Activated CD4-positive, alpha-beta memory T cell treated with anti-CD3 and anti-CD28 coated beads for 36 hours (primary cell): ENCODE measurements around the gene COL28A1. TPM values are rescaled to one million over a fixed set of nuclear protein-coding genes. Genes with fewer than 3 reads are reported as not detected.
"Not testable (repeated sequence)": the region's sequence is repeated elsewhere in the genome, so short reads cannot be mapped to it uniquely, and the experiment has no call there.

Experiments used
- CTCF ChIA-PET: fragments of 350-600 bp; sonication (Branson Sonifier 250); formaldehyde crosslinking; loops from one replicate; lab custom pipeline; 2021; ENCODE audit warnings: antibody characterized with exemption, inconsistent platforms; lab: Charles Lee
- POLR2A ChIA-PET: fragments of 350-600 bp; sonication (Branson Sonifier 250); formaldehyde crosslinking; loops from one replicate; lab custom pipeline; 2021; ENCODE audit warnings: antibody characterized with exemption; lab: Charles Lee
- DNase-seq: peaks from one replicate; pipeline ENCODE4 v3.0.0-alpha.2; 2020
- H3K27ac Mint-ChIP-seq: one replicate; pipeline ENCODE4 v1.8.0; 2021; ENCODE audit warnings: mixed read lengths
- H3K27me3 Mint-ChIP-seq: one replicate; pipeline ENCODE4 v1.8.0; 2021; ENCODE audit warnings: mixed read lengths
- H3K36me3 Mint-ChIP-seq: one replicate; pipeline ENCODE4 v1.8.0; 2021; ENCODE audit warnings: mixed read lengths
- H3K4me1 Mint-ChIP-seq: one replicate; pipeline ENCODE4 v1.8.0; 2021; ENCODE audit warnings: low read depth, mixed read lengths
- H3K4me3 Mint-ChIP-seq: one replicate; pipeline ENCODE4 v1.8.0; 2021; ENCODE audit warnings: mild to moderate bottlenecking, mixed read lengths
- H3K9me3 Mint-ChIP-seq: one replicate; pipeline ENCODE4 v1.8.0; 2021; ENCODE audit warnings: mixed read lengths
- intact Hi-C: fragments of 100-400 bp; cut with micrococcal nuclease; formaldehyde crosslinking; loops from one replicate; pipeline ENCODE4 v1.15.1; 2023
- total RNA-seq, 2 experiments: library from RNA; stranded (reverse); gene quantifications; one replicate each; pipeline ENCODE4 v1.2.3, GENCODE V29; 2021

Gene COL28A1
- total RNA-seq, 2 experiments from 2014 or later: 0.19 TPM; not detected in 1

- Mint-ChIP-seq H3K4me1 (no peaks in the 10 kb centered on the region), H3K27ac (no peak overlapping the region), H3K27me3 (peaks cover 2% of the 10 kb centered on the region), H3K9me3 (peaks cover 15% of the 10 kb centered on the region), H3K36me3 (peaks cover 2% of the 10 kb centered on the region), H3K4me3 (no peak overlapping the region)
- POLR2A ChIA-PET: no interaction called here
- CTCF ChIA-PET: no interaction called here
- intact Hi-C loops: no loop called here
- no peak for DNase-seq
Observed at GRCh38 chr7:7395785-7396184, 139.9 kb downstream of the COL28A1 start.

DNA sequence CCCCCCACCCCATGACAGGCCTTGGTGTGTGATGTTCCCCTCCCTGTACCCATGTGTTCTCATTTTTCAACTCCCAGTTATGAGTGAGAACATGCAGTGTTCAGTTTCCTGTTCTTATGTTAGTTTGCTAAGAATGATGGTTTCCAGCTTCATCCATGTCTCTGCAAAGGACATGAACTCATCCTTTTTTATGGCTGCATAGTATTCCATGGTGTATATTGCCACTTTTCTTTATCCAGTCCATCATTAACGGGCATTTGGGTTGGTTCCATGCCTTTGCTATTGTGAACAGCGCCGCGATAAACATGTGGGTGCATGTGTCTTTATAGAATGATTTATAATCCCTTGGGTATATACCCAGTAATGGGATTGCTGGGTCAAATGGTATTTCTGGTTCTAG is 147.5 kb downstream of the COL28A1 start:
- H3K27me3 Mint-ChIP-seq, DNase-seq, H3K36me3 Mint-ChIP-seq, CTCF ChIA-PET, H3K27ac Mint-ChIP-seq, H3K4me3 Mint-ChIP-seq, intact Hi-C loops, POLR2A ChIA-PET, H3K4me1 Mint-ChIP-seq: not testable (repeated sequence)
- H3K9me3 Mint-ChIP-seq: peaks cover 19% of the 10 kb centered on the region

- no peak for DNase-seq
- Mint-ChIP-seq H3K4me3 (no peak overlapping the region), H3K9me3 (peaks cover 2% of the 10 kb centered on the region), H3K27me3 (no peaks in the 10 kb centered on the region), H3K36me3 (no peaks in the 10 kb centered on the region), H3K4me1 (no peaks in the 10 kb centered on the region), H3K27ac (no peak overlapping the region)
- intact Hi-C loops: no loop called here
- ChIA-PET CTCF (interaction anchor here (1.5 kb wide), 1 partner anchor 282 kb away, joined by 5 read pairs; no protein-coding TSS in a partner anchor), POLR2A (no interaction called here)
Observed at GRCh38 chr7:7385421-7385820, 150.3 kb downstream of the COL28A1 start.

DNA sequence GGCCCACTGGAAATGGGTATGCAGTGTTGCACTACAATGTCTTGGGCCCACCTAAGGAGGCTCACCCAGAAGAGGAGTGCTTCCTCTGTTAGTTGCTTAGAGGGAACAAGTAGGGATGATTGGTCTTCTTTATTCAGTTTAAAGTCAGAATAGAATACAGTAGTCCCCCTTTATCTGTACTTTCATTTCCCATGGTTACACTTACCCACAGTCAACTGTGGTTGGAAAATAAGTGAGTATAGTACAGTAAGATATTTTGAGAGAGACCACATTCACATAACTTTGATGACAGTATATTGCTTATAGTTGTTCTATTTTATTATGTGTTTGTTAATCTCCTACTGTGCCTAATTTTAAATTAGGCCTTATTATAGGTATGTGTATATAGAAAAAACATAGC is 151.4 kb downstream of the COL28A1 start:
- Mint-ChIP-seq H3K4me1 (no peaks in the 10 kb centered on the region), H3K4me3 (no peak overlapping the region), H3K36me3 (no peaks in the 10 kb centered on the region), H3K27me3 (no peaks in the 10 kb centered on the region), H3K9me3 (peaks cover 2% of the 10 kb centered on the region), H3K27ac (no peak overlapping the region)
- intact Hi-C loops: no loop called here
- POLR2A ChIA-PET: no interaction called here
- CTCF ChIA-PET: no interaction called here
- DNase-seq: no peak

DNA sequence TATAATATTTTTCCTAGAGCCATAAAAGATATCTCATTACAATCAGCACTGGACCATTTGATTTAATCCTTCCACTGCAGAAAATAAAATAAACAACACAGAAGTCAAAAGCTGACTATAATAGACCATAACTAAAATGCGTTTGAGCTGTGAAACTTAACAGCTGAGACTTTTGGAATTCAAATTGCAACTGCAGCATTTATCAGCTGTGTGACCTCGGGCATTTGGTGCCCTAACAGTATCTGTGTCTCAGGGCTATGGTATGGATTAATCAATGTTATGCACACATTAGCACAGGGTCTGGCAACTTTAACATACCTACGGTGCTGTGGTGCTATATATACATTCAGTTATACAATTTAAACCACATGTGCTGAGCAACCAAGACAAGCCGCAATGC is 160.1 kb downstream of the COL28A1 start:
- no peaks in the 10 kb centered on the region for H3K9me3 Mint-ChIP-seq
- H3K36me3 Mint-ChIP-seq: no peaks in the 10 kb centered on the region
- CTCF ChIA-PET: no interaction called here
- no peaks in the 10 kb centered on the region for H3K4me1 Mint-ChIP-seq
- POLR2A ChIA-PET: no interaction called here
- DNase-seq: no peak
- H3K4me3 Mint-ChIP-seq: no peak overlapping the region
- H3K27me3 Mint-ChIP-seq: no peaks in the 10 kb centered on the region
- intact Hi-C loops: no loop called here
- H3K27ac Mint-ChIP-seq: no peak overlapping the region

GRCh38 chr7:7370076-7370475 is 165.6 kb downstream of the COL28A1 start:
- H3K27ac Mint-ChIP-seq: no peak overlapping the region
- no peaks in the 10 kb centered on the region for H3K36me3 Mint-ChIP-seq
- POLR2A ChIA-PET: no interaction called here
- peaks cover 1% of the 10 kb centered on the region for H3K27me3 Mint-ChIP-seq
- H3K4me1 Mint-ChIP-seq: no peaks in the 10 kb centered on the region
- CTCF ChIA-PET: no interaction called here
- no peaks in the 10 kb centered on the region for H3K9me3 Mint-ChIP-seq
- intact Hi-C loops: no loop called here
- no peak for DNase-seq
- H3K4me3 Mint-ChIP-seq: no peak overlapping the region

DNA sequence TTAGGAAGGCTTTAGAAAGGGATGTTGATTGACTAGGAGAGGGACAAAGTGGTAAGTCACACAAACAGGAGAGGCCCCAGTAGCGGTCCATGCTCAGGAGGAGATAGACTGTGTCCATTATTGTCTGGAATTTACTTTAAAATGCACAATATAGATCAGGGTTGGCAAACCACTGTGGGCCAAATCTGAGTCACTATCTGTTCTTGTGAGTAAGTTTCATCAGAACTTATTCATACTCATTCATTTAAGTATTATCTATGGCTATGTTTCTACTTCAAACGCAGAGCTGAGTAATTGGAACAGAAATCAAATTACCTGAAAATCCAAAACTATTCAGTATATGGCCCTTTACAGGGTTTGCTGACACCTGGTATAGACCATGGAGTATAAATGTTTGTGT is 166.5 kb downstream of the COL28A1 start:
- no peak for DNase-seq
- no peak overlapping the region for H3K4me3 Mint-ChIP-seq

DNA sequence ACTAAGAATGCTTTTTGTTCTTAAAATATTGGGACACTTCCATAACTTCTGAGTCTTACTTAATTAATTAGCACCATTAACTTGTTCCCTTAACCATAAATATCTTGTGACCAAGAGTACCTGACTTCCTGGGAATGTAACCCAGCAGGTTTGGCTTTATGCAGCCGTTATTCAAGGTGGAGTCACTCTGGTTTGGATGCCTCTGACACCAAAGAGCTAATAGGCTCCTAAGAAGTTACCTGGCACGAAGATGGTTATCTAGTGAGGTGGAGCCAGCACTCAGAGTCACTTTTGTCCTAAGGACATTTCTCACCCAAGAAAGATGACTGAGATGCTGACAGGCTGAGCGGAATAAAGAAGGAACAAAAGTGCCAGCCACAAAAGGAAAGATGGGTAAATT is 181.0 kb downstream of the COL28A1 start:
- no peaks in the 10 kb centered on the region for H3K36me3 Mint-ChIP-seq
- peaks cover 11% of the 10 kb centered on the region for H3K27me3 Mint-ChIP-seq
- no peak overlapping the region for H3K27ac Mint-ChIP-seq
- no peaks in the 10 kb centered on the region for H3K9me3 Mint-ChIP-seq
- intact Hi-C loops: no loop called here
- CTCF ChIA-PET: no interaction called here
- H3K4me1 Mint-ChIP-seq: no peaks in the 10 kb centered on the region
- no peak for DNase-seq
- no peak overlapping the region for H3K4me3 Mint-ChIP-seq
- POLR2A ChIA-PET: no interaction called here

More for the DNA sequence above, 166.5 kb downstream of the COL28A1 start:
- Mint-ChIP-seq H3K36me3 (no peaks in the 10 kb centered on the region), H3K4me1 (no peaks in the 10 kb centered on the region), H3K9me3 (no peaks in the 10 kb centered on the region), H3K27me3 (peaks cover 1% of the 10 kb centered on the region), H3K27ac (no peak overlapping the region)
- CTCF ChIA-PET: no interaction called here
- intact Hi-C loops: no loop called here
- POLR2A ChIA-PET: no interaction called here

- H3K4me3 Mint-ChIP-seq: no peak overlapping the region
- DNase-seq: no peak
- no peaks in the 10 kb centered on the region for H3K4me1 Mint-ChIP-seq
- H3K36me3 Mint-ChIP-seq: no peaks in the 10 kb centered on the region
- CTCF ChIA-PET: no interaction called here
- POLR2A ChIA-PET: no interaction called here
- intact Hi-C loops: no loop called here
- H3K9me3 Mint-ChIP-seq: no peaks in the 10 kb centered on the region
- no peak overlapping the region for H3K27ac Mint-ChIP-seq
- H3K27me3 Mint-ChIP-seq: peaks cover 11% of the 10 kb centered on the region
Observed at GRCh38 chr7:7352845-7353244, 182.8 kb downstream of the COL28A1 start.

GRCh38 chr7:7351832-7352231 is 183.8 kb downstream of the COL28A1 start:
- ChIA-PET CTCF (no interaction called here), POLR2A (no interaction called here)
- H3K27me3 Mint-ChIP-seq: peaks cover 11% of the 10 kb centered on the region
- intact Hi-C loops: no loop called here
- no peak overlapping the region for H3K4me3 Mint-ChIP-seq
- no peak overlapping the region for H3K27ac Mint-ChIP-seq
- H3K36me3 Mint-ChIP-seq: no peaks in the 10 kb centered on the region
- no peaks in the 10 kb centered on the region for H3K4me1 Mint-ChIP-seq
- no peak for DNase-seq
- H3K9me3 Mint-ChIP-seq: no peaks in the 10 kb centered on the region

GRCh38 chr7:7351156-7351555 is 184.5 kb downstream of the COL28A1 start:
- Mint-ChIP-seq H3K9me3 (no peaks in the 10 kb centered on the region), H3K4me1 (no peaks in the 10 kb centered on the region), H3K27me3 (peaks cover 12% of the 10 kb centered on the region), H3K36me3 (no peaks in the 10 kb centered on the region), H3K4me3 (no peak overlapping the region), H3K27ac (no peak overlapping the region)
- no peak for DNase-seq
- intact Hi-C loops: no loop called here
- CTCF ChIA-PET: interaction anchor here (0.6 kb wide), 1 partner anchor 95 kb away, joined by 3 read pairs; no protein-coding TSS in a partner anchor
- POLR2A ChIA-PET: no interaction called here

DNA sequence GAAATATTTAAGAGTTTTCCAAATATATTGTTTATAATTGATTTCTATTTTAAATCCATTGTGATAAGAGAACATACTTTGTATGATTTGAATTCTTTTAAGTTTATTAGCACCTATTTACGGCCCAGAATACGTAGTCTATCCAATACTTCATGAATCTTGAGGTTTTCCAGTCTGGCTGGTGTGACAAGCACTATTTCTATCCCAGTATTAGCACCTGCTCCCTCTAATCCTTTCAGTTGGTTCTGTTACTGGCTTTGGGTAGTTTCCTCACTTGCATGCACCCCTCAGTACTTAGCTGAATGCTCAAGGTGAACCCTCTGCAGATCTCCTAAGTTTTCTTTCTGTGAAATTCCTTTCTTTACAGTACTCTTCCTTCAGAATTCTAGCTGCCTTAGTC is 186.5 kb downstream of the COL28A1 start:
- DNase-seq: no peak
- Mint-ChIP-seq H3K27me3 (peaks cover 20% of the 10 kb centered on the region), H3K4me3 (no peak overlapping the region), H3K36me3 (no peaks in the 10 kb centered on the region), H3K27ac (no peak overlapping the region), H3K9me3 (no peaks in the 10 kb centered on the region), H3K4me1 (no peaks in the 10 kb centered on the region)
- intact Hi-C loops: no loop called here
- CTCF ChIA-PET: no interaction called here
- POLR2A ChIA-PET: no interaction called here

GRCh38 chr7:7347045-7347444 is 188.6 kb downstream of the COL28A1 start:
- Mint-ChIP-seq H3K9me3 (no peaks in the 10 kb centered on the region), H3K4me3 (no peak overlapping the region), H3K27me3 (peaks cover 10% of the 10 kb centered on the region), H3K27ac (no peak overlapping the region), H3K4me1 (no peaks in the 10 kb centered on the region), H3K36me3 (no peaks in the 10 kb centered on the region)
- intact Hi-C loops: no loop called here
- DNase-seq: no peak
- CTCF ChIA-PET: no interaction called here
- POLR2A ChIA-PET: no interaction called here
